Measurements from ENCODE around the gene RTKN2.

GRCh38 chr10:62264702-62265436 lies 3.8 kb downstream of the RTKN2 start:
- TF ChIP-seq CTCF (IDR thresholded peaks at IDR 0.05 in 8 of 11, conservative IDR thresholded peaks at IDR 0.05 in 3 of 11) (peak; percentile 10 to 66 (median 51)), POLR2AphosphoS5 (IDR thresholded peaks at IDR 0.05) (no peak)
